ENCODE data around the gene IL31.

- TF ChIP-seq CTCF (IDR thresholded peaks at IDR 0.05) (no peak), POLR2A (IDR thresholded peaks at IDR 0.05) (no peak)
These were observed 35.8 kb downstream of the IL31 start for GRCh38 chr12:122138181-122138580.

Measured in testis (tissue), 2 donors.